H9 (cell line): Measurements from ENCODE around the gene A1CF. TPM values are rescaled to one million over a fixed set of nuclear protein-coding genes. Genes with fewer than 3 reads are reported as not detected.
"Not testable (repeated sequence)": the region's sequence is repeated elsewhere in the genome, so short reads cannot be mapped to it uniquely, and the experiment has no call there.

Experiments
- DNase-seq: peaks from one replicate; pipeline ENCODE4 v3.0.0-alpha.2; 2017
- H2AFZ ChIP-seq: one replicate; pipeline ENCODE4 v1.6.1; 2013; ENCODE audit warnings: mild to moderate bottlenecking, low read length, control low read depth, moderate library complexity
- H2AK5ac ChIP-seq: 2 replicates; pipeline ENCODE4 v1.6.1; 2013; ENCODE audit warnings: low read length, control low read depth, mixed read lengths; ENCODE audit not compliant: insufficient read length
- H2BK120ac ChIP-seq: one replicate; pipeline ENCODE4 v1.6.1; 2013; ENCODE audit warnings: low read depth, mild to moderate bottlenecking, low read length, control low read depth, inconsistent platforms; ENCODE audit not compliant: poor library complexity, severe bottlenecking
- H2BK12ac ChIP-seq: 2 replicates; pipeline ENCODE4 v1.6.1; 2013; ENCODE audit warnings: low read length, control low read depth, mixed read lengths, low read depth; ENCODE audit not compliant: insufficient read length
- H2BK15ac ChIP-seq: 2 replicates; pipeline ENCODE4 v1.6.1; 2013; ENCODE audit warnings: low read depth, low read length, control low read depth
- H2BK20ac ChIP-seq: one replicate; pipeline ENCODE4 v1.6.1; 2013; ENCODE audit warnings: low read depth, mild to moderate bottlenecking, low read length, control low read depth, inconsistent platforms; ENCODE audit not compliant: poor library complexity, severe bottlenecking
- H2BK5ac ChIP-seq: 2 replicates; pipeline ENCODE4 v1.6.1; 2013; ENCODE audit warnings: low read length, control low read depth, mixed read lengths; ENCODE audit not compliant: insufficient read length
- H3K14ac ChIP-seq: 2 replicates; pipeline ENCODE4 v1.6.1; 2013; ENCODE audit warnings: low read length, control low read depth; ENCODE audit not compliant: insufficient read depth
- H3K18ac ChIP-seq: 2 replicates; pipeline ENCODE4 v1.6.1; 2013; ENCODE audit warnings: low read depth, mild to moderate bottlenecking, mixed read lengths, low read length, control low read depth; ENCODE audit not compliant: insufficient read length
- H3K23ac ChIP-seq: 2 replicates; pipeline ENCODE4 v1.6.1; 2013; ENCODE audit warnings: low read length, control low read depth, mixed read lengths, low read depth; ENCODE audit not compliant: insufficient read length
- H3K23me2 ChIP-seq: 2 replicates; pipeline ENCODE4 v1.6.1; 2013; ENCODE audit warnings: low read depth, mild to moderate bottlenecking, mixed read lengths, low read length, control low read depth; ENCODE audit not compliant: insufficient read length, poor library complexity, severe bottlenecking
- H3K27ac ChIP-seq: 2 replicates; pipeline ENCODE4 v1.5.1; 2013; ENCODE audit warnings: low read length, control low read depth, mixed read lengths, low read depth; ENCODE audit not compliant: insufficient read length
- H3K27me3 ChIP-seq: 2 replicates; pipeline ENCODE4 v1.6.1; 2013; ENCODE audit warnings: low read length, control low read depth, inconsistent platforms; ENCODE audit not compliant: insufficient read depth
- H3K4ac ChIP-seq: 2 replicates; pipeline ENCODE4 v1.6.1; 2013; ENCODE audit warnings: low read depth, mild to moderate bottlenecking, control low read depth, inconsistent platforms, low read length, moderate library complexity
- H3K4me1 ChIP-seq: 2 replicates; pipeline ENCODE4 v1.6.1; 2013; ENCODE audit warnings: low read length, control low read depth, inconsistent platforms; ENCODE audit not compliant: insufficient read depth
- H3K4me2 ChIP-seq: 2 replicates; pipeline ENCODE4 v1.6.1; 2013; ENCODE audit warnings: low read length, control low read depth, mixed read lengths; ENCODE audit not compliant: insufficient read length, insufficient read depth
- H3K56ac ChIP-seq: 2 replicates; pipeline ENCODE4 v1.6.1; 2013; ENCODE audit warnings: low read depth, mild to moderate bottlenecking, mixed read lengths, low read length, control low read depth; ENCODE audit not compliant: insufficient read length
- H3K79me1 ChIP-seq: 2 replicates; pipeline ENCODE4 v1.6.1; 2013; ENCODE audit warnings: low read depth, mild to moderate bottlenecking, moderate library complexity, low read length, control low read depth, inconsistent platforms; ENCODE audit not compliant: insufficient read depth, poor library complexity, severe bottlenecking
- H3K79me2 ChIP-seq: 2 replicates; pipeline ENCODE4 v1.6.1; 2013; ENCODE audit warnings: low read length, control low read depth, inconsistent platforms; ENCODE audit not compliant: insufficient read depth
- H3K9ac ChIP-seq: 2 replicates; pipeline ENCODE4 v1.6.1; 2013; ENCODE audit warnings: low read length, control low read depth, mixed read lengths; ENCODE audit not compliant: insufficient read length; ENCODE audit errors: extremely low read depth
- H3K9me3 ChIP-seq: one replicate; pipeline ENCODE4 v1.6.1; 2013; ENCODE audit warnings: low read depth, low read length, inconsistent platforms; ENCODE audit not compliant: control insufficient read depth
- H3T11ph ChIP-seq: one replicate; pipeline ENCODE4 v1.6.1; 2013; ENCODE audit warnings: mild to moderate bottlenecking, low read length, control low read depth, inconsistent platforms
- H4K20me1 ChIP-seq: one replicate; pipeline ENCODE4 v1.6.1; 2013; ENCODE audit not compliant: control insufficient read depth, insufficient read length, insufficient read depth
- H4K5ac ChIP-seq: 2 replicates; pipeline ENCODE4 v1.6.1; 2013; ENCODE audit warnings: low read depth, mild to moderate bottlenecking, mixed read lengths, low read length, control low read depth; ENCODE audit not compliant: insufficient read length
- H4K8ac ChIP-seq: replicated peaks from 2 replicates; pipeline ENCODE4 v1.6.1; 2013; ENCODE audit warnings: low read length, control low read depth, mixed read lengths, low read depth; ENCODE audit not compliant: insufficient read length
- H4K91ac ChIP-seq: 2 replicates; pipeline ENCODE4 v1.6.1; 2013; ENCODE audit warnings: low read depth, mild to moderate bottlenecking, moderate library complexity, mixed read lengths, low read length, control low read depth; ENCODE audit not compliant: insufficient read length
- H3K27ac Mint-ChIP-seq, 3 experiments: 2 replicates in 2 of 3; 3 replicates in 1 of 3; pipeline ENCODE4 v1.8.0; 2020 to 2021; ENCODE audit warnings: mixed read lengths in 3 of 3, mild to moderate bottlenecking in 1 of 3, moderate library complexity in 1 of 3
- H3K27me3 Mint-ChIP-seq: 2 replicates; pipeline ENCODE4 v1.8.0; 2021; ENCODE audit warnings: low read depth, mild to moderate bottlenecking, moderate library complexity, mixed read lengths
- H3K36me3 Mint-ChIP-seq, 3 experiments: 2 replicates in 2 of 3; 3 replicates in 1 of 3; pipeline ENCODE4 v1.8.0; 2020 to 2021; ENCODE audit warnings: low read depth in 3 of 3, mixed read lengths in 3 of 3; ENCODE audit not compliant: insufficient read depth in 1 of 3
- H3K4me1 Mint-ChIP-seq, 2 experiments: 2 replicates each; pipeline ENCODE4 v1.8.0; 2020; ENCODE audit warnings: mixed read lengths in 2 of 2
- H3K4me3 Mint-ChIP-seq, 2 experiments: 2 replicates in 1 of 2; 3 replicates in 1 of 2; pipeline ENCODE4 v1.8.0; 2020 to 2021; ENCODE audit warnings: mild to moderate bottlenecking in 2 of 2, mixed read lengths in 2 of 2, moderate library complexity in 1 of 2
- H3K9me3 Mint-ChIP-seq, 2 experiments: 2 replicates in 1 of 2; 3 replicates in 1 of 2; pipeline ENCODE4 v1.8.0; 2020; ENCODE audit warnings: mild to moderate bottlenecking in 2 of 2, mixed read lengths in 2 of 2, moderate library complexity in 1 of 2
- WGBS: extraction: QIAGEN DNeasy Blood & Tissue Kit; methylation state at CpG from one replicate; pipeline ENCODE4 v1.1.7; 2013; ENCODE audit warnings: missing lambda C conversion rate, low lambda C conversion rate, mixed read lengths; ENCODE audit not compliant: insufficient read length; ENCODE audit errors: extremely low coverage; 5-methylcytosine and 5-hydroxymethylcytosine counted together
- total RNA-seq: library from RNA; stranded (reverse); gene quantifications from 2 replicates; pipeline ENCODE4 v1.2.1, GENCODE V29; 2021
- TF ChIP-seq, protein P1 (sequence below): fragments of 200-600 bp; sonication (generic); conservative IDR thresholded peaks from 3 replicates; pipeline ENCODE4 v1.8.0; 2021; ENCODE audit warnings: antibody characterized with exemption, mild to moderate bottlenecking

A1CF gene
- total RNA-seq, 1 experiment from 2014 or later = not detected

DNA sequence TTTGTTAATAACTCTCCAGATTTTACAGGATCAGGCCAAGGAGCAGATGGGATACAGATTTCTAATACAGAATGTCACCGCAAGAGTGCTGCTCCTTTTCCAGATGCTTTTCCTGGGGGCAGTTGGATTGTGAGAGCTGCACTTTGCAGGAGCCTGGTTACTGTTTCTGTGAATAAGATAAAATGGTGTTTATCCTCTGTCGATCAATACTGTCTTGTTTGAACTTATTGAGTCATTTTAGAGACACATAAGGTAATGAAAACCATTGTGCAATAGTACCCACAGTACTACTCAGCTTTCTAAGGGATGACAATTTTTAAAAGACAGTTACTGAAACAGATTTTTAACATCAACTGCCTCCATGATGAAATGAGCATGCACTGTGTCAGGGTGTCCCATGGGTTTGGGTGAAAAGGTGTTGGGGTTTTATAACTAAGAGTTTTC lies 2.9 kb downstream of the A1CF start:
- H3K9me3 ChIP-seq = no peaks in the 10 kb centered on the region
- no peaks in the 10 kb centered on the region for H4K20me1 ChIP-seq
- no peak overlapping the region for H3K27ac ChIP-seq
- H3K23ac ChIP-seq = no peak overlapping the region
- no peak overlapping the region for H3K4me3 Mint-ChIP-seq
- H3K27me3 ChIP-seq = no peaks in the 10 kb centered on the region
- no peak overlapping the region for H3K27ac Mint-ChIP-seq
- H3K4me1 ChIP-seq = no peaks in the 10 kb centered on the region
- H3K79me1 ChIP-seq = no peaks in the 10 kb centered on the region
- no peak overlapping the region for H3T11ph ChIP-seq
- peaks cover 0 to 2% of the 10 kb centered on the region in 2 experiments; a peak in 1 of 4 replicates for H3K4me1 Mint-ChIP-seq
- no peaks in the 10 kb centered on the region for H3K79me2 ChIP-seq
- H2BK5ac ChIP-seq = no peak overlapping the region
- H2BK15ac ChIP-seq = no peak overlapping the region
- H2BK20ac ChIP-seq = no peak overlapping the region
- H3K4ac ChIP-seq = no peak overlapping the region
- H3K56ac ChIP-seq = no peak overlapping the region
- H3K14ac ChIP-seq = no peak overlapping the region
- H2BK120ac ChIP-seq = no peak overlapping the region
- no peak overlapping the region for H2AK5ac ChIP-seq
- no CpG with 5 or more reads among the region's 2 CpGs for WGBS
- H4K8ac ChIP-seq = no peak overlapping the region
- TF ChIP-seq, protein P1, sequence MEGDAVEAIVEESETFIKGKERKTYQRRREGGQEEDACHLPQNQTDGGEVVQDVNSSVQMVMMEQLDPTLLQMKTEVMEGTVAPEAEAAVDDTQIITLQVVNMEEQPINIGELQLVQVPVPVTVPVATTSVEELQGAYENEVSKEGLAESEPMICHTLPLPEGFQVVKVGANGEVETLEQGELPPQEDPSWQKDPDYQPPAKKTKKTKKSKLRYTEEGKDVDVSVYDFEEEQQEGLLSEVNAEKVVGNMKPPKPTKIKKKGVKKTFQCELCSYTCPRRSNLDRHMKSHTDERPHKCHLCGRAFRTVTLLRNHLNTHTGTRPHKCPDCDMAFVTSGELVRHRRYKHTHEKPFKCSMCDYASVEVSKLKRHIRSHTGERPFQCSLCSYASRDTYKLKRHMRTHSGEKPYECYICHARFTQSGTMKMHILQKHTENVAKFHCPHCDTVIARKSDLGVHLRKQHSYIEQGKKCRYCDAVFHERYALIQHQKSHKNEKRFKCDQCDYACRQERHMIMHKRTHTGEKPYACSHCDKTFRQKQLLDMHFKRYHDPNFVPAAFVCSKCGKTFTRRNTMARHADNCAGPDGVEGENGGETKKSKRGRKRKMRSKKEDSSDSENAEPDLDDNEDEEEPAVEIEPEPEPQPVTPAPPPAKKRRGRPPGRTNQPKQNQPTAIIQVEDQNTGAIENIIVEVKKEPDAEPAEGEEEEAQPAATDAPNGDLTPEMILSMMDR = no peak
- H3K4me2 ChIP-seq = no peak overlapping the region
- no peak overlapping the region for H4K91ac ChIP-seq
- no peak overlapping the region for H3K9ac ChIP-seq
- no peaks in the 10 kb centered on the region for H3K9me3 Mint-ChIP-seq
- H3K27me3 Mint-ChIP-seq = no peaks in the 10 kb centered on the region
- H3K36me3 Mint-ChIP-seq = no peaks in the 10 kb centered on the region
- no peaks in the 10 kb centered on the region for H3K23me2 ChIP-seq
- no peak overlapping the region for H2BK12ac ChIP-seq
- DNase-seq = no peak
- H2AFZ ChIP-seq = no peak overlapping the region
- no peak overlapping the region for H4K5ac ChIP-seq
- no peak overlapping the region for H3K18ac ChIP-seq

DNA sequence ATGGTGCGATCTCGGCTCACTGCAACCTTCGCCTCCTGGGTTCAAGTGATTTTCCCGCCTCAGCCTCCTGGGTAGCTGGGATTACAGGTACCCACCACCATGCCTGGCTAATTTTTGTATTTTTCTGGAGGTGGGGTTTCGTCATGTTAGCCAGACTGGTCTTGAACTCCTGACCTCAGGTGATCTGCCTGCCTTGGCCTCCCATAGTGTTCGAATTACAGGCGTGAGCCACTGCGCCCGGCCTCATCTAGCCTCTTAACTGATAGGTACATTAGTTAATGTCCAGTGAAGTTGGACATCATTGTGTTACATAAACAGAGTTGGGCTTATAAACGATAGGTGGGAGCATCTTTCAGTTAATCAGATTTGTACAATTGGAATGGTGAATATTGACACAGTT lies 4.4 kb downstream of the A1CF start:
- not testable (repeated sequence) for H3K4ac ChIP-seq, H3T11ph ChIP-seq, H2BK120ac ChIP-seq, H3K4me2 ChIP-seq, H4K91ac ChIP-seq, H3K4me1 ChIP-seq, H3K14ac ChIP-seq, H2BK12ac ChIP-seq, H4K5ac ChIP-seq, H3K23me2 ChIP-seq, H3K18ac ChIP-seq, H3K56ac ChIP-seq, H3K4me3 Mint-ChIP-seq, H2AK5ac ChIP-seq, H3K4me1 Mint-ChIP-seq, H4K8ac ChIP-seq, H3K36me3 Mint-ChIP-seq, H3K9ac ChIP-seq, H3K27me3 Mint-ChIP-seq, H3K27ac ChIP-seq, H3K9me3 ChIP-seq, H3K79me2 ChIP-seq, H2BK15ac ChIP-seq, H3K27me3 ChIP-seq, H3K79me1 ChIP-seq, H3K9me3 Mint-ChIP-seq, H4K20me1 ChIP-seq, H3K27ac Mint-ChIP-seq, DNase-seq, H3K23ac ChIP-seq, H2AFZ ChIP-seq, H2BK20ac ChIP-seq, H2BK5ac ChIP-seq
- no CpG with 5 or more reads among the region's 10 CpGs for WGBS
